HG03095 (cell line): ENCODE measurements around the gene DCDC1.

Experiments used
- ATAC-seq: cut with Tn5 transposase; IDR thresholded peaks from one replicate; pipeline ENCODE4 v1.9.1; 2021; ENCODE audit warnings: moderate library complexity; ENCODE audit not compliant: unreplicated experiment

The DCDC1 gene

GRCh38 chr11:30861531-30861930 lies 508.0 kb downstream of the DCDC1 start:
- no peak for ATAC-seq

- ATAC-seq: no peak
Observed at GRCh38 chr11:30861064-30861463, 508.5 kb downstream of the DCDC1 start.

- no peak for ATAC-seq
Observed at GRCh38 chr11:30860146-30860545, 509.4 kb downstream of the DCDC1 start.

GRCh38 chr11:30859669-30860068 lies 509.9 kb downstream of the DCDC1 start:
- no peak for ATAC-seq

- ATAC-seq: no peak
Observed at GRCh38 chr11:30855383-30856006, 514.0 kb downstream of the DCDC1 start.

- ATAC-seq: no peak
Observed at GRCh38 chr11:30853439-30853838, 516.1 kb downstream of the DCDC1 start.

GRCh38 chr11:30852645-30853044 lies 516.9 kb downstream of the DCDC1 start:
- no peak for ATAC-seq

GRCh38 chr11:30852091-30852490 lies 517.4 kb downstream of the DCDC1 start:
- ATAC-seq: no peak

- ATAC-seq: no peak
Observed at GRCh38 chr11:30837252-30837651, 532.3 kb downstream of the DCDC1 start.

GRCh38 chr11:30832831-30833230 lies 536.7 kb downstream of the DCDC1 start:
- no peak for ATAC-seq

GRCh38 chr11:30830681-30831080 lies 538.9 kb downstream of the DCDC1 start:
- no peak for ATAC-seq

- no peak for ATAC-seq
Observed at GRCh38 chr11:30826911-30827310, 542.6 kb downstream of the DCDC1 start.

GRCh38 chr11:30825723-30826122 lies 543.8 kb downstream of the DCDC1 start:
- ATAC-seq: no peak

- no peak for ATAC-seq
Observed at GRCh38 chr11:30823119-30823518, 546.4 kb downstream of the DCDC1 start.

GRCh38 chr11:30821438-30821965 lies 548.0 kb downstream of the DCDC1 start:
- no peak for ATAC-seq

- no peak for ATAC-seq
Observed at GRCh38 chr11:30818721-30819120, 550.8 kb downstream of the DCDC1 start.

GRCh38 chr11:30816959-30817880 lies 552.3 kb downstream of the DCDC1 start:
- no peak for ATAC-seq

- no peak for ATAC-seq
Observed at GRCh38 chr11:30815619-30816018, 553.9 kb downstream of the DCDC1 start.

- ATAC-seq: no peak
Observed at GRCh38 chr11:30814737-30815136, 554.8 kb downstream of the DCDC1 start.
